Measurements from ENCODE around the gene C16orf82.

Gene C16orf82

GRCh38 chr16:27110524-27110896 lies 43.8 kb downstream of the C16orf82 start:
- TF ChIP-seq CTCF (IDR thresholded peaks at IDR 0.05; ENCODE audit: insufficient read depth, low read depth, low read length, missing control alignments) = no peak
- DNase-seq (ENCODE audit: low read depth) = no peak
- no peak overlapping the region for H3K4me3 ChIP-seq (ENCODE audit: low read depth, low read length)

GRCh38 chr16:27111486-27111885 lies 44.8 kb downstream of the C16orf82 start:
- TF ChIP-seq CTCF (IDR thresholded peaks at IDR 0.05; ENCODE audit: insufficient read depth, low read depth, low read length, missing control alignments) = no peak
- no peak for DNase-seq (ENCODE audit: low read depth)

GRCh38 chr16:27112093-27112811 lies 45.5 kb downstream of the C16orf82 start:
- H3K4me3 ChIP-seq (ENCODE audit: low read depth, low read length) = no peak overlapping the region
- DNase-seq (ENCODE audit: low read depth) = no peak
- TF ChIP-seq CTCF (IDR thresholded peaks at IDR 0.05; ENCODE audit: insufficient read depth, low read depth, low read length, missing control alignments) = no peak

More at GRCh38 chr16:27111486-27111885, 44.8 kb downstream of the C16orf82 start:
- no peak overlapping the region for H3K4me3 ChIP-seq (ENCODE audit: low read depth, low read length)

GRCh38 chr16:27113341-27113841 lies 46.7 kb downstream of the C16orf82 start:
- DNase-seq (ENCODE audit: low read depth) = peak; percentile 51
- TF ChIP-seq CTCF (IDR thresholded peaks at IDR 0.05; ENCODE audit: insufficient read depth, low read depth, low read length, missing control alignments) = no peak

GRCh38 chr16:27114006-27114405 lies 47.3 kb downstream of the C16orf82 start:
- no peak for TF ChIP-seq CTCF (IDR thresholded peaks at IDR 0.05; ENCODE audit: insufficient read depth, low read depth, low read length, missing control alignments)
- DNase-seq (ENCODE audit: low read depth) = no peak
- no peak overlapping the region for H3K4me3 ChIP-seq (ENCODE audit: low read depth, low read length)

More at GRCh38 chr16:27113341-27113841, 46.7 kb downstream of the C16orf82 start:
- H3K4me3 ChIP-seq (ENCODE audit: low read depth, low read length) = no peak overlapping the region

GRCh38 chr16:27118526-27118925 lies 51.8 kb downstream of the C16orf82 start:
- no peak for TF ChIP-seq CTCF (IDR thresholded peaks at IDR 0.05; ENCODE audit: insufficient read depth, low read depth, low read length, missing control alignments)
- H3K4me3 ChIP-seq (ENCODE audit: low read depth, low read length) = no peak overlapping the region
- no peak for DNase-seq (ENCODE audit: low read depth)
